Heart left ventricle (tissue), 16 donors: ENCODE results near the gene SCNN1G. TPM values are rescaled to one million over a fixed set of nuclear protein-coding genes. Genes with fewer than 3 reads are reported as not detected.
A peak's percentile ranks its signal among the peaks of the same experiment; 100 is the strongest.

Source experiments
- ATAC-seq, 4 donors: fragments of 200-7000 bp; cut with Tn5 transposase; one replicate each; pipeline ENCODE4 v1.9.1; 2020 to 2022; ENCODE audit warnings: moderate library complexity in 4 of 4, mild to moderate bottlenecking in 3 of 4, moderate number of reproducible peaks in 1 of 4
- DNase-seq, 5 donors: peaks; one replicate each; pipeline ENCODE4 v3.0.0-alpha.2; 2020
- H3K27ac ChIP-seq, 12 donors: fragments of 200-600 bp; sonication (generic) in 4 of 12; one replicate each; pipeline versions ENCODE4 v1.5.0 to v1.8.0; 2016 to 2022; ENCODE audit warnings: mild to moderate bottlenecking in 2 of 12
- H3K27me3 ChIP-seq, 9 donors: fragments of 200-600 bp; sonication (generic) in 2 of 9; one replicate each; pipeline versions ENCODE4 v1.5.1 to v1.8.0; 2016 to 2022; ENCODE audit warnings: mild to moderate bottlenecking in 3 of 9
- H3K36me3 ChIP-seq, 9 donors: fragments of 200-600 bp; sonication (generic) in 2 of 9; one replicate each; pipeline versions ENCODE4 v1.5.0 to v1.8.0; 2018 to 2022; ENCODE audit warnings: mild to moderate bottlenecking in 2 of 9
- H3K4me1 ChIP-seq, 12 donors: fragments of 200-600 bp; sonication (generic) in 4 of 12; one replicate each; pipeline versions ENCODE4 v1.5.0 to v1.8.0; 2016 to 2022; ENCODE audit warnings: mild to moderate bottlenecking in 3 of 12
- H3K4me3 ChIP-seq, 12 donors: fragments of 200-600 bp; sonication (generic) in 4 of 12; one replicate each; pipeline versions ENCODE4 v1.5.0 to v1.8.0; 2017 to 2022; ENCODE audit warnings: mild to moderate bottlenecking in 9 of 12, moderate library complexity in 4 of 12
- H3K9me3 ChIP-seq, 12 donors: fragments of 200-600 bp; sonication (generic) in 4 of 12; one replicate each; pipeline versions ENCODE4 v1.5.0 to v1.8.0; 2016 to 2022; ENCODE audit warnings: mild to moderate bottlenecking in 1 of 12
- POLR2A ChIP-seq, 2 donors: fragments of 450-650 bp; IDR thresholded peaks; one replicate each; pipeline ENCODE4 v1.6.1; 2017; ENCODE audit warnings: antibody characterized with exemption in 2 of 2, mild to moderate bottlenecking in 2 of 2, moderate library complexity in 2 of 2
- WGBS, 4 donors: extraction: QIAGEN DNeasy Blood & Tissue Kit in 2 of 4; methylation state at CpG; one replicate each; pipeline versions ENCODE4 v1.1.5 to v1.1.7; 2013 to 2018; 5-methylcytosine and 5-hydroxymethylcytosine counted together
- intact Hi-C, 10 donors: fragments of 100-400 bp; cut with DNase I; formaldehyde crosslinking; loops; one replicate each; pipeline versions ENCODE4 v1.11.1 to v1.14.2; 2022
- polyA plus RNA-seq, 2 donors: library from polyadenylated mRNA; stranded (reverse); fragments of 200-250 nt; gene quantifications; one replicate each; pipeline ENCODE4 v1.2.3, GENCODE V29; 2013
- total RNA-seq, 9 donors: library from RNA; depleted of rRNA in 2 of 9; stranded (reverse); fragments of >200 nt in 2 of 9; fragmentation: NEBNext Ultra II Directional in 3 of 9; extraction: Animal tissue kit (Norgen Biotek cat#: 25700) in 3 of 9; gene quantifications; one replicate each; pipeline versions ENCODE4 v1.1.0 to v1.2.4, GENCODE V29; 2016 to 2023
- TF ChIP-seq, protein P1 (sequence below), 12 donors: fragments of 200-600 bp; sonication (generic) in 4 of 12; IDR thresholded peaks; one replicate each; pipeline versions ENCODE4 v1.5.0 to v1.8.0; 2018 to 2022; ENCODE audit warnings: antibody characterized with exemption in 12 of 12, mild to moderate bottlenecking in 5 of 12
- donor health status: ischemic (EF 13 %, LVEDD 7.1; RV severe dilation, severe dysfunction).
- donor health status: healthy with polysubstance abuse.
- donor health status: DM: no; HTN: yes; CAD: no.
- donor health status: DM: no; HTN: no; CAD: no.
- donor health status: ischemic (EF 25% LVEDD 6.9; RV normal size, moderate dysfunction).
- donor health status: ischemic (EF 25% LVEDD 5.7; RV mildly dilated, moderate dysfunction).
- donor health status: healthy.
- donor health status: DM: yes; HTN: yes; CAD: no.
- donor health status: ischemic (EF 35%, LVEDD 5.7; RV mildly dilated, moderate dysfunction).
- donor health status: nonischemic (EF 11% LVEDD 7.7; RV severe dilation, severe dysfunction).
- donor health status: DM: yes; HTN: yes; CAD: no.
- donor health status: PGD.
- donor health status: ischemic (EF 29% LVEDD 5.4; RV normal size, mild dysfunction).
- donor health status: nonischemic (EF 23%, LVEDD 6.1; RV moderate dilation, normal function).

The SCNN1G gene
- total and polyA plus RNA-seq, 11 donors = 0.03 to 0.20 (median 0.12) TPM; not detected in 7

GRCh38 chr16:23188911-23189310 lies 6.4 kb downstream of the SCNN1G start:
- H3K27me3 ChIP-seq = peaks cover 0 to 21% (median 3%) of the 10 kb centered on the region in 9 donors
- peaks cover 0 to 11% (median 0%) of the 10 kb centered on the region in 12 donors for H3K4me1 ChIP-seq
- no peak for DNase-seq
- intact Hi-C loops = loop anchor here in 4 of 10 donors (10.0 kb wide), 4 partner anchors 56 to 294 kb away; no protein-coding TSS in a partner anchor
- no peaks in the 10 kb centered on the region for H3K36me3 ChIP-seq
- no peak overlapping the region for H3K4me3 ChIP-seq
- no peak for ATAC-seq
- 79 to 89% (median 82%) methylated on average over 2 of the region's 2 CpGs for WGBS, 4 donors
- H3K9me3 ChIP-seq = no peaks in the 10 kb centered on the region
- no peak overlapping the region for H3K27ac ChIP-seq
- TF ChIP-seq, protein P1, sequence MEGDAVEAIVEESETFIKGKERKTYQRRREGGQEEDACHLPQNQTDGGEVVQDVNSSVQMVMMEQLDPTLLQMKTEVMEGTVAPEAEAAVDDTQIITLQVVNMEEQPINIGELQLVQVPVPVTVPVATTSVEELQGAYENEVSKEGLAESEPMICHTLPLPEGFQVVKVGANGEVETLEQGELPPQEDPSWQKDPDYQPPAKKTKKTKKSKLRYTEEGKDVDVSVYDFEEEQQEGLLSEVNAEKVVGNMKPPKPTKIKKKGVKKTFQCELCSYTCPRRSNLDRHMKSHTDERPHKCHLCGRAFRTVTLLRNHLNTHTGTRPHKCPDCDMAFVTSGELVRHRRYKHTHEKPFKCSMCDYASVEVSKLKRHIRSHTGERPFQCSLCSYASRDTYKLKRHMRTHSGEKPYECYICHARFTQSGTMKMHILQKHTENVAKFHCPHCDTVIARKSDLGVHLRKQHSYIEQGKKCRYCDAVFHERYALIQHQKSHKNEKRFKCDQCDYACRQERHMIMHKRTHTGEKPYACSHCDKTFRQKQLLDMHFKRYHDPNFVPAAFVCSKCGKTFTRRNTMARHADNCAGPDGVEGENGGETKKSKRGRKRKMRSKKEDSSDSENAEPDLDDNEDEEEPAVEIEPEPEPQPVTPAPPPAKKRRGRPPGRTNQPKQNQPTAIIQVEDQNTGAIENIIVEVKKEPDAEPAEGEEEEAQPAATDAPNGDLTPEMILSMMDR (IDR thresholded peaks at IDR 0.05) = no peak
- no peak for TF ChIP-seq POLR2A (IDR thresholded peaks at IDR 0.05)

DNA sequence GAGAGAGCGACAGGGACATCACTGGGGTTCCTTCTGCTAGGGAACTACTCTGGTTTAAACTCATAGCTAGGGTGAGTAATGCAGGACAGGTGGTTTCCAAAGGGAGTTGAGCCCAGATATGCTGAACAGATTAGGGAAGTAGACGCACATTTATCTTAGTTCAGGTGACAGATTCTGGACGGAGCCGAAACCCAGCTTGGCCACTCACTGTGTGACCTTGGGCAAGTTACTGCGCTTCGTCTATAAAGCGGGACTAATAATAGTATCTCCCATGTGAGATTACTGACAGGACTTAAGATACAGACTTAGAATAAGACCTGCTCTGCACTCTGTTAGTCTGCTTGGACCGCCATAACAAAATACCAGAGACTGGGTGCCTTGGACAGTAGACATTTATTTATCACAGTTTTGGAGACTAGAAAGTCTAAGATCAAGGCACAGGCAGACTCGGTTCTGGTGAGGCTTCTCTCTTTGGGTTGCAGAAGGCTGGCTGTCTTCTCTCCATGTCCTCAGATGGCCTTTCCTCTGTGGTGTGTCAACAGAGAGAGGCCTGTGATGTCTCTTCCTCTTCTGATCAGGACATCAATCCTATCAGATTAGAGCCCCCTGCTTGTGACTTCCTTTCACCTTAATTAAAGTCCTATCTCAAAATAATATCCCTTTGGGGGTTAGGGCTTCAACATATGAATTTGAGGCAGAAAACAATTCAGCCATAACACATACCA lies 12.1 kb downstream of the SCNN1G start:
- no peak overlapping the region for H3K4me3 ChIP-seq
- no peaks in the 10 kb centered on the region for H3K36me3 ChIP-seq
- WGBS, 4 donors = 41 to 69% (median 47%) methylated on average over 9 of the region's 9 CpGs
- ATAC-seq (peak in 2 of 4 donors; percentile 59 to 65), DNase-seq (no peak)
- intact Hi-C loops = no loop called here
- peak overlapping the region in 4 of 12 donors; percentile 20 to 43 (median 32) for H3K27ac ChIP-seq
- peaks cover 0 to 19% (median 14%) of the 10 kb centered on the region in 12 donors for H3K4me1 ChIP-seq
- H3K27me3 ChIP-seq = no peaks in the 10 kb centered on the region
- H3K9me3 ChIP-seq = no peaks in the 10 kb centered on the region
- TF ChIP-seq POLR2A (IDR thresholded peaks at IDR 0.05) = no peak
- TF ChIP-seq, protein P1 (IDR thresholded peaks at IDR 0.05) = no peak

DNA sequence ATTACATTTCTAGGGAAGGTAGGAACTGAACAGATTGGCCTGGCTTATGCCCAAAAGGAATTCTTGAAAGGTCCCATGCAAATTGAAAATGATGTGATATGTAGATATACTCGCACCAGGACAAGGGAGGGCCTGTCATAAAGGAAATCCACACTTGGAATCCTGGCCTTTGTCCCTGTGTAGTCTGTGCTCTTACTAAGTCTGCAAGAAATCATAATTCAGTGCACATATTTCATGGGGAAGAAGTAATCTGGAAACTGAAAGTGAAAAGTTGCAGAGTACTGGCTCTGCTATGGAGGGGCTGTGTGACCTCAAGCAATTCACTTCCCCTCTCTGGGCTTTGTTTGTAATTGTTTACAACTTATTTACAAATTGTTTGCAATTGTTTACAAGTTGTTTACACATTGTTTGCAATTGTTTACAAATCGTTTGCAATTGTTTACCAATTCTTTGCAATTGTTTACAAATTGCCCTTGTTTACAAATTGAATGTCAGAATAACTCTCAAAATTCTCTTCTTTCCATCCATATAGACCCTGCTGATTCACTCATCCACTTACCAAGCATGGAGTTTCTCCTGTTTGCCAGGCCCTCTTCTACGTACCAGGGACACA lies 12.9 kb downstream of the SCNN1G start:
- no peak for DNase-seq
- ATAC-seq = peak in 3 of 4 donors; percentile 42 to 65 (median 44)
- intact Hi-C loops = no loop called here
- no peaks in the 10 kb centered on the region for H3K36me3 ChIP-seq
- H3K4me1 ChIP-seq = peaks cover 0 to 19% (median 14%) of the 10 kb centered on the region in 12 donors
- no peak overlapping the region for H3K4me3 ChIP-seq
- no peak for TF ChIP-seq POLR2A (IDR thresholded peaks at IDR 0.05)
- TF ChIP-seq, protein P1 (IDR thresholded peaks at IDR 0.05) = no peak
- peaks cover 0 to 6% (median 0%) of the 10 kb centered on the region in 9 donors for H3K27me3 ChIP-seq
- 44 to 55% (median 53%) methylated on average over 3 of the region's 3 CpGs for WGBS, 4 donors
- peak overlapping the region in 5 of 12 donors; percentile 20 to 43 (median 32) for H3K27ac ChIP-seq
- no peaks in the 10 kb centered on the region for H3K9me3 ChIP-seq

GRCh38 chr16:23196539-23196938 lies 14.0 kb downstream of the SCNN1G start:
- 51 to 78% (median 70%) methylated on average over 4 to 5 of the region's 5 CpGs for WGBS, 4 donors
- no peak for ATAC-seq
- TF ChIP-seq, protein P1 (IDR thresholded peaks at IDR 0.05) = no peak
- TF ChIP-seq POLR2A (IDR thresholded peaks at IDR 0.05) = no peak
- peaks cover 0 to 15% (median 0%) of the 10 kb centered on the region in 9 donors for H3K27me3 ChIP-seq
- intact Hi-C loops = no loop called here
- H3K27ac ChIP-seq = no peak overlapping the region
- no peaks in the 10 kb centered on the region for H3K9me3 ChIP-seq
- peaks cover 0 to 19% (median 14%) of the 10 kb centered on the region in 12 donors for H3K4me1 ChIP-seq
- H3K36me3 ChIP-seq = no peaks in the 10 kb centered on the region
- H3K4me3 ChIP-seq = no peak overlapping the region
- no peak for DNase-seq
